HG03060 (cell line): ENCODE results near the gene NFATC4.
"Not testable (repeated sequence)": the region's sequence is repeated elsewhere in the genome, so short reads cannot be mapped to it uniquely, and the experiment has no call there.

ENCODE experiments used
- ATAC-seq: cut with Tn5 transposase; IDR thresholded peaks from one replicate; pipeline ENCODE4 v1.9.1; 2021; ENCODE audit warnings: low read depth, moderate number of reproducible peaks; ENCODE audit not compliant: unreplicated experiment

NFATC4 gene

GRCh38 chr14:24367514-24368211 is at the start of gene NFATC4:
Gene NFATC4, plus strand, starts transcription at chr14:24368184. Its CDS starts 157 bp downstream, at chr14:24368341.
- ATAC-seq = no peak

- ATAC-seq = no peak
These were observed 46.6 kb upstream of the NFATC4 start for GRCh38 chr14:24321212-24321975.

GRCh38 chr14:24322672-24323071 is 45.3 kb upstream of the NFATC4 start:
- no peak for ATAC-seq

GRCh38 chr14:24323341-24323740 is 44.6 kb upstream of the NFATC4 start:
- no peak for ATAC-seq

GRCh38 chr14:24324024-24324423 is 44.0 kb upstream of the NFATC4 start:
- ATAC-seq = no peak

- ATAC-seq = no peak
These were observed 42.9 kb upstream of the NFATC4 start for GRCh38 chr14:24325041-24325530.

- no peak for ATAC-seq
These were observed 42.0 kb upstream of the NFATC4 start for GRCh38 chr14:24325963-24326362.

- no peak for ATAC-seq
These were observed 40.7 kb upstream of the NFATC4 start for GRCh38 chr14:24327303-24327702.

GRCh38 chr14:24327914-24328313 is 40.1 kb upstream of the NFATC4 start:
- not testable (repeated sequence) for ATAC-seq

- no peak for ATAC-seq
These were observed 38.8 kb upstream of the NFATC4 start for GRCh38 chr14:24329073-24329663.

- ATAC-seq = no peak
These were observed 38.2 kb upstream of the NFATC4 start for GRCh38 chr14:24329736-24330135.

GRCh38 chr14:24330973-24331674 is 36.9 kb upstream of the NFATC4 start:
- no peak for ATAC-seq

- ATAC-seq = no peak
These were observed 36.2 kb upstream of the NFATC4 start for GRCh38 chr14:24331731-24332267.

- peak; percentile 63 for ATAC-seq
These were observed 35.6 kb upstream of the NFATC4 start for GRCh38 chr14:24332268-24332993.

- no peak for ATAC-seq
These were observed 33.3 kb upstream of the NFATC4 start, which contains the start of gene ADCY4 for GRCh38 chr14:24334431-24335291. Gene ADCY4, minus strand, starts transcription at chr14:24335071. Its CDS starts 419 bp downstream, at chr14:24334652.

GRCh38 chr14:24335461-24336171 is 32.4 kb upstream of the NFATC4 start:
- ATAC-seq = no peak

- ATAC-seq = no peak
These were observed 30.7 kb upstream of the NFATC4 start for GRCh38 chr14:24337144-24337823.

- ATAC-seq = no peak
These were observed 30.2 kb upstream of the NFATC4 start for GRCh38 chr14:24337824-24338175.
